Gastrocnemius medialis (tissue), 4 donors: ENCODE measurements around the gene VSIG8. TPM values are rescaled to one million over a fixed set of nuclear protein-coding genes. Genes with fewer than 3 reads are reported as not detected.

Experiments used
- ATAC-seq, 2 donors: fragments of 150-250 bp; one replicate each; pipeline ENCODE4 v1.9.1; 2016
- DNase-seq, 2 donors: peaks; one replicate each; pipeline ENCODE4 v3.0.0-alpha.2; 2019
- H3K27ac ChIP-seq, 4 donors: fragments of 200-600 bp; sonication (generic); 1 replicate in 1 of 4; 2 replicates in 3 of 4; pipeline ENCODE4 v1.5.1; 2016 to 2018; ENCODE audit warnings: mild to moderate bottlenecking in 2 of 4, moderate library complexity in 1 of 4
- H3K27me3 ChIP-seq, 3 donors: fragments of 200-600 bp; sonication (generic) in 2 of 3; 1 replicate in 1 of 3; 2 replicates in 2 of 3; pipeline versions ENCODE4 v1.5.1 to v1.6.0; 2016 to 2019; ENCODE audit warnings: mild to moderate bottlenecking in 1 of 3, moderate library complexity in 1 of 3
- H3K36me3 ChIP-seq, 2 donors: fragments of 200-600 bp; sonication (generic) in 1 of 2; one replicate each; pipeline ENCODE4 v1.5.1; 2017 to 2018
- H3K4me1 ChIP-seq, 2 donors: fragments of 200-600 bp; sonication (generic) in 1 of 2; one replicate each; pipeline ENCODE4 v1.5.1; 2016 to 2017; ENCODE audit warnings: mild to moderate bottlenecking in 2 of 2
- H3K4me3 ChIP-seq, 4 donors: fragments of 200-600 bp; sonication (generic) in 3 of 4; 1 replicate in 1 of 4; 2 replicates in 3 of 4; pipeline ENCODE4 v1.5.1; 2016 to 2019; ENCODE audit warnings: mild to moderate bottlenecking in 2 of 4
- H3K9me3 ChIP-seq, 3 donors: fragments of 200-600 bp; sonication (generic) in 2 of 3; 1 replicate in 1 of 3; 2 replicates in 2 of 3; pipeline ENCODE4 v1.5.1; 2016 to 2019
- POLR2A ChIP-seq, 2 donors: fragments of 450-650 bp; IDR thresholded peaks; one replicate each; pipeline ENCODE4 v1.6.1; 2017; ENCODE audit warnings: antibody characterized with exemption in 2 of 2, mild to moderate bottlenecking in 2 of 2, moderate library complexity in 2 of 2
- in situ Hi-C, 4 donors: fragments of 200-750 bp; cut with MboI; loops; one replicate each; pipeline versions ENCODE4 v1.15.0 to v1.8.0; 2017; ENCODE audit warnings: low sequenced_read_pairs in 4 of 4
- intact Hi-C: fragments of 100-400 bp; cut with DNase I; formaldehyde crosslinking; loops from one replicate; pipeline ENCODE4 v1.15.1; 2023; ENCODE audit warnings: low total_unique reads
- total RNA-seq, 4 donors: library from RNA; depleted of rRNA; stranded (reverse); fragments of >200 nt; gene quantifications; one replicate each; pipeline versions ENCODE4 v1.1.0 to v1.2.3, GENCODE V29; 2016
- TF ChIP-seq, protein P1 (sequence below), 5 experiments: fragments of 450-650 bp in 3 of 5; fragments of 200-600 bp in 2 of 5; sonication (generic) in 2 of 5; IDR thresholded peaks in 4 of 5; conservative IDR thresholded peaks in 1 of 5; 1 replicate in 4 of 5; 2 replicates in 1 of 5; pipeline ENCODE4 v1.5.1; 2016 to 2019; ENCODE audit warnings: antibody characterized with exemption in 5 of 5, mild to moderate bottlenecking in 3 of 5, moderate library complexity in 3 of 5

Gene VSIG8
- total RNA-seq, 4 donors from 2014 or later: not detected

DNA sequence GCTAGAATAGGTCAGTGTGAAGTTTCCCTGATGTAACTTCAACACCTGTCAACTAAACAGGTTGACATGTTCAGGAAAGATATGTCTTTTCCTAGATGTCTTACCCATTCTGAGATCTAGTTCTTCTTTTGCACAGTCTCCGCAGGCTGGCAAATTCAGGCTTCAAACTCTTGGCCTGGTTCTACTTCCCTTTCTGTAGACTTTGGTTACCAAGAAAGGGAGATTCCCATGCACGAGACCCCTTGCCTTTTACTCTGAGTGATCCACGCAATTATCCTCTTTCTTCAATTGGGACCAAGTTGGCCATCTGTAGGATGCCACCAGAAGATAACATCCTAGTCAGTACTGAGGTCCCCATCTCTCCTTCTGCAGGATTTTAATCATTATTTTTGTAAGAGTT lies 35.5 kb upstream of the VSIG8 start:
- intact Hi-C loops (no loop called here), in situ Hi-C loops (loop anchor here in 1 of 4 donors (10.0 kb wide), 1 partner anchor 103 kb away; no protein-coding TSS in a partner anchor)
- no peaks in the 10 kb centered on the region for H3K27me3 ChIP-seq

DNA sequence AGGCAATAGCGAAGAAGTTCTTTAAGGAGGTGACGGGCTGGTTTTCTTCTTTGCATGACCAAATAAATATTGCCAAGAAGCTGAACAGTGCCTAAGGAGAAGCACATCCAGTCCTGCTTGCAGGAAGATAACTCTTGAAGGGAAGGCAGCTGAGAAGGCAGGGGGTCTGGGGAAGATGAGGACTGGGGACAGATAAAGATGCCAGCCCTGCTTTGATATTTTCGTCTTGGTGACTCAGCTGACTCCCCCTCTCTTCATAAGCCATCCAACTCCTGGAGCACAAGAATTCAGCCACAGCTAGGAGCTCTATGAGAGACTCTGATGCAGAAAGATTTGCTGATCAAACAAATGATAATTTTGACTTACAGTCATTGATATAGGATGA lies 34.1 kb upstream of the VSIG8 start:
- H3K4me1 ChIP-seq: peaks cover 0 to 4% of the 10 kb centered on the region in 2 donors

More for the DNA sequence above, 35.5 kb upstream of the VSIG8 start:
- DNase-seq: no peak
- ATAC-seq: no peak
- no peaks in the 10 kb centered on the region for H3K36me3 ChIP-seq
- H3K27ac ChIP-seq: no peak overlapping the region
- no peaks in the 10 kb centered on the region for H3K9me3 ChIP-seq
- H3K4me3 ChIP-seq: no peak overlapping the region
- TF ChIP-seq, protein P1, sequence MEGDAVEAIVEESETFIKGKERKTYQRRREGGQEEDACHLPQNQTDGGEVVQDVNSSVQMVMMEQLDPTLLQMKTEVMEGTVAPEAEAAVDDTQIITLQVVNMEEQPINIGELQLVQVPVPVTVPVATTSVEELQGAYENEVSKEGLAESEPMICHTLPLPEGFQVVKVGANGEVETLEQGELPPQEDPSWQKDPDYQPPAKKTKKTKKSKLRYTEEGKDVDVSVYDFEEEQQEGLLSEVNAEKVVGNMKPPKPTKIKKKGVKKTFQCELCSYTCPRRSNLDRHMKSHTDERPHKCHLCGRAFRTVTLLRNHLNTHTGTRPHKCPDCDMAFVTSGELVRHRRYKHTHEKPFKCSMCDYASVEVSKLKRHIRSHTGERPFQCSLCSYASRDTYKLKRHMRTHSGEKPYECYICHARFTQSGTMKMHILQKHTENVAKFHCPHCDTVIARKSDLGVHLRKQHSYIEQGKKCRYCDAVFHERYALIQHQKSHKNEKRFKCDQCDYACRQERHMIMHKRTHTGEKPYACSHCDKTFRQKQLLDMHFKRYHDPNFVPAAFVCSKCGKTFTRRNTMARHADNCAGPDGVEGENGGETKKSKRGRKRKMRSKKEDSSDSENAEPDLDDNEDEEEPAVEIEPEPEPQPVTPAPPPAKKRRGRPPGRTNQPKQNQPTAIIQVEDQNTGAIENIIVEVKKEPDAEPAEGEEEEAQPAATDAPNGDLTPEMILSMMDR (IDR thresholded peaks at IDR 0.05 in 4 of 5, conservative IDR thresholded peaks at IDR 0.05 in 1 of 5): no peak
- no peak for TF ChIP-seq POLR2A (IDR thresholded peaks at IDR 0.05)
- peaks cover 0 to 4% of the 10 kb centered on the region in 2 donors for H3K4me1 ChIP-seq

DNA sequence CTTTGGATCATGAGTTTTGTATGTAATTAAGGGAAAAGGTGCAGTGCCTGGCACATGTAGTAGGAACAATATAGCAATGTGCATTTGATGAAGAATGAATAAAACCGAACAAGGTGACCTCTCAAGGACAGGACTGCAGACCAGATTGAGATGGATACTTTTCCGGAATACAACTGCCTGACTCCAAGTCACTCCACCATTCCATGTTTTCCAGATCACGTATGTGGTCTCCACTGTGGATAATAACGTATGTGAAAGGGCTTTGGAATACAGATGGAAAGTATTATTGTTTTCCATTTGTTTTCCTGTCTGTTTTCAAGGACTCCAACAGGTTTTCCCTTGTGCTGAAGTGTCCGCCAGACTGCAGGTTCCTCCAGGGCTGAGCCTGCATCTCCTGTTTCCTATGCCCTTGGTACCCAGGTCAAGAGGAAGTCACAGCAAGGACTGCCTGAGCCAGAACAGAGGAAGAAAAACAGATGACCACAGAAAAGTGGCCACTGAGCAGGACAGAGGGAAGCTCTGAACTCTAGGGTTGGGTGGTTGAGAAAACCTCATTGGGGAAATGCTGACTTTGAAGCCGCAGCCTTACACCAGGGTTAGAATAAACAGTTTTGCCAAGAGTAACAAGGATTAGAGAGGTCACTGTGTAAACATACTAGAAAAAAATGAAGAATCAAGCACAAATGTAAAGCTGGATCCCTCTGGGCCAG lies 33.5 kb upstream of the VSIG8 start:
- in situ Hi-C loops (loop anchor here in 1 of 4 donors (10.0 kb wide), 1 partner anchor 101 kb away; no protein-coding TSS in a partner anchor), intact Hi-C loops (no loop called here)
- no peak for TF ChIP-seq POLR2A (IDR thresholded peaks at IDR 0.05)
- TF ChIP-seq, protein P1 (IDR thresholded peaks at IDR 0.05 in 4 of 5, conservative IDR thresholded peaks at IDR 0.05 in 1 of 5): no peak
- peak; percentile 16 to 36 for ATAC-seq
- Histone ChIP-seq H3K36me3 (no peaks in the 10 kb centered on the region), H3K27ac (peak overlapping the region in 1 of 4 donors; percentile 27), H3K4me3 (no peak overlapping the region), H3K9me3 (no peaks in the 10 kb centered on the region), H3K4me1 (peaks cover 0 to 4% of the 10 kb centered on the region in 2 donors), H3K27me3 (no peaks in the 10 kb centered on the region)
- DNase-seq: peak in 1 of 2 donors; percentile 20

More for the DNA sequence above, 34.1 kb upstream of the VSIG8 start:
- in situ Hi-C loops (loop anchor here in 1 of 4 donors (10.0 kb wide), 1 partner anchor 102 kb away; no protein-coding TSS in a partner anchor), intact Hi-C loops (no loop called here)
- Histone ChIP-seq H3K27me3 (no peaks in the 10 kb centered on the region), H3K36me3 (no peaks in the 10 kb centered on the region), H3K4me3 (no peak overlapping the region), H3K9me3 (no peaks in the 10 kb centered on the region), H3K27ac (peak overlapping the region in 1 of 4 donors; percentile 27)
- TF ChIP-seq, protein P1 (IDR thresholded peaks at IDR 0.05 in 4 of 5, conservative IDR thresholded peaks at IDR 0.05 in 1 of 5): no peak
- TF ChIP-seq POLR2A (IDR thresholded peaks at IDR 0.05): no peak
- no peak for ATAC-seq
- no peak for DNase-seq

DNA sequence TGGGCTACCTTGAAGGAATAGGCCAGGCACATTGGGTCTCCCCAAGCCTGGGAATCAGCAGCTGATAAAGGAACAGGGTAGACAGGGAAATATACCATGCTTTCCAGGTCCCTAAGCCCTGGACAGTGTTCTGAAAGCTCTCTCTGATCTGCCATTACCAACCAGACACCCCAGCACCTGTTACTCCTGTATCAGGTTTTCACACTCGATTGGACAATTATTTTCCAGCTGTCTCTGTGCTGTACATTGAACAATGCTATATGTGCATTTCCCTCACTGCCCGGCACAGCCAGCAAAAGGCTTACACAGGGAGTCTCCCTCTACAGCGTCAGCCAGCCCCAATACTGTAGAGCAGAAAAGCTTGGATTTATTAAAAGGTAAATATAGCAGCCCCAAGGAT lies 32.8 kb upstream of the VSIG8 start:
- Histone ChIP-seq H3K27ac (no peak overlapping the region), H3K27me3 (no peaks in the 10 kb centered on the region), H3K4me1 (peaks cover 2 to 5% of the 10 kb centered on the region in 2 donors), H3K9me3 (no peaks in the 10 kb centered on the region), H3K36me3 (no peaks in the 10 kb centered on the region), H3K4me3 (no peak overlapping the region)
- intact Hi-C loops (no loop called here), in situ Hi-C loops (loop anchor here in 1 of 4 donors (10.0 kb wide), 1 partner anchor 100 kb away; no protein-coding TSS in a partner anchor)
- TF ChIP-seq, protein P1 (IDR thresholded peaks at IDR 0.05 in 4 of 5, conservative IDR thresholded peaks at IDR 0.05 in 1 of 5): no peak
- TF ChIP-seq POLR2A (IDR thresholded peaks at IDR 0.05): no peak
- DNase-seq (no peak), ATAC-seq (no peak)
